ENCODE data around the gene SLC38A4. TPM values are rescaled to one million over a fixed set of nuclear protein-coding genes. Genes with fewer than 3 reads are reported as not detected.

Gene SLC38A4
- total RNA-seq, 1 donor from 2014 or later = 0.29 TPM

DNA sequence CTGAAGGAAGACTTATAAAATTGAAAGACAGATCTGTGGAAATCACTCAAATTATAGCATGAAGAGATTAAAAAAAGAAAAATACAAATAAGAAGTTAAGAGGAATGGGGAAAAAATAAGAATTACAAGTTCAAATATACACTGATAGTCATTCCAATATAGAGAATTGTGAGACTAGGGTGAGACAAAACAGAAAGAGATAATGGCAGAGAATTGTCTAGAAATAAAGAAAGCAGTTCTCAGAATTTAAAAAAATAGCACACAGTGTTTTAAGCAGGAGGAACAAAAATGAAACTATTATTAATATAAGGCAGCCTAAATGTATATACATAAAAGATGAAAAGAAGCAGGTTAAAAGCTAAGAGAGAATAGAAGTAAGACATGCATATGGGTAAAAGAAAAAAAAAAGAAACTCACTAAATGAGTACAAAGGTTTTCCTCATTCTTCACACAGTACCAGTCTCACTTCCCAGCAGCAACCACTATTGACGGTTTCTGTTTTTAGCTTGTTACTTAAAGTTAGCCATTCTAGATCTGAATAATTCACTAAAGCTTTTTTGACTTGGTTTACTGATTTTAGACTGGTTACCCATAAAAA, 31.1 kb downstream of the SLC38A4 start:
- Mint-ChIP-seq H3K36me3 (no peaks in the 10 kb centered on the region), H3K4me3 (no peak overlapping the region), H3K27ac (no peak overlapping the region), H3K9me3 (peaks cover 20% of the 10 kb centered on the region), H3K4me1 (no peaks in the 10 kb centered on the region), H3K27me3 (ENCODE audit: low read depth) (peaks cover 3% of the 10 kb centered on the region)
- TF ChIP-seq CTCF (IDR thresholded peaks at IDR 0.05; ENCODE audit: unreplicated experiment) = no peak
- no peak for DNase-seq (ENCODE audit: low spot score in 2 of 2, unreplicated experiment in 2 of 2)

GRCh38 chr12:46792925-46793324, 32.9 kb downstream of the SLC38A4 start:
- Mint-ChIP-seq H3K27me3 (ENCODE audit: low read depth) (peaks cover 3% of the 10 kb centered on the region), H3K9me3 (peaks cover 20% of the 10 kb centered on the region), H3K27ac (no peak overlapping the region), H3K4me1 (peaks cover 5% of the 10 kb centered on the region), H3K36me3 (no peaks in the 10 kb centered on the region), H3K4me3 (no peak overlapping the region)
- no peak for DNase-seq (ENCODE audit: low spot score in 2 of 2, unreplicated experiment in 2 of 2)
- TF ChIP-seq CTCF (IDR thresholded peaks at IDR 0.05; ENCODE audit: unreplicated experiment) = no peak

GRCh38 chr12:46790066-46790465, 35.7 kb downstream of the SLC38A4 start:
- peaks cover 11% of the 10 kb centered on the region for H3K9me3 Mint-ChIP-seq
- H3K27ac Mint-ChIP-seq = no peak overlapping the region
- H3K36me3 Mint-ChIP-seq = no peaks in the 10 kb centered on the region
- peaks cover 3% of the 10 kb centered on the region for H3K27me3 Mint-ChIP-seq (ENCODE audit: low read depth)
- peaks cover 7% of the 10 kb centered on the region for H3K4me1 Mint-ChIP-seq
- no peak for DNase-seq (ENCODE audit: low spot score in 2 of 2, unreplicated experiment in 2 of 2)
- H3K4me3 Mint-ChIP-seq = no peak overlapping the region
- TF ChIP-seq CTCF (IDR thresholded peaks at IDR 0.05; ENCODE audit: unreplicated experiment) = no peak

GRCh38 chr12:46788072-46788887, 37.5 kb downstream of the SLC38A4 start:
- Mint-ChIP-seq H3K36me3 (no peaks in the 10 kb centered on the region), H3K4me1 (peaks cover 7% of the 10 kb centered on the region), H3K9me3 (no peaks in the 10 kb centered on the region), H3K27me3 (ENCODE audit: low read depth) (no peaks in the 10 kb centered on the region), H3K4me3 (no peak overlapping the region), H3K27ac (no peak overlapping the region)
- DNase-seq (ENCODE audit: low spot score in 2 of 2, unreplicated experiment in 2 of 2) = no peak
- TF ChIP-seq CTCF (IDR thresholded peaks at IDR 0.05; ENCODE audit: unreplicated experiment) = no peak

GRCh38 chr12:46787496-46788055, 38.2 kb downstream of the SLC38A4 start:
- Mint-ChIP-seq H3K27ac (no peak overlapping the region), H3K9me3 (no peaks in the 10 kb centered on the region), H3K36me3 (no peaks in the 10 kb centered on the region), H3K27me3 (ENCODE audit: low read depth) (no peaks in the 10 kb centered on the region), H3K4me1 (peaks cover 7% of the 10 kb centered on the region), H3K4me3 (no peak overlapping the region)
- no peak for TF ChIP-seq CTCF (IDR thresholded peaks at IDR 0.05; ENCODE audit: unreplicated experiment)
- no peak for DNase-seq (ENCODE audit: low spot score in 2 of 2, unreplicated experiment in 2 of 2)

Data from mesothelial cell of epicardium (in vitro differentiated cells).